GM21717 (cell line): ENCODE measurements around the gene CYS1.
A peak's percentile ranks its signal among the peaks of the same experiment; 100 is the strongest.
"Not testable (repeated sequence)": the region's sequence is repeated elsewhere in the genome, so short reads cannot be mapped to it uniquely, and the experiment has no call there.

ENCODE experiments used
- ATAC-seq: cut with Tn5 transposase; IDR thresholded peaks from one replicate; pipeline ENCODE4 v1.9.1; 2021; ENCODE audit warnings: mild to moderate bottlenecking, moderate library complexity; ENCODE audit not compliant: unreplicated experiment

CYS1 gene, protein sequence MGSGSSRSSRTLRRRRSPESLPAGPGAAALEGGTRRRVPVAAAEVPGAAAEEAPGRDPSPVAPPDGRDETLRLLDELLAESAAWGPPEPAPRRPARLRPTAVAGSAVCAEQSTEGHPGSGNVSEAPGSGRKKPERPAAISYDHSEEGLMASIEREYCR

DNA sequence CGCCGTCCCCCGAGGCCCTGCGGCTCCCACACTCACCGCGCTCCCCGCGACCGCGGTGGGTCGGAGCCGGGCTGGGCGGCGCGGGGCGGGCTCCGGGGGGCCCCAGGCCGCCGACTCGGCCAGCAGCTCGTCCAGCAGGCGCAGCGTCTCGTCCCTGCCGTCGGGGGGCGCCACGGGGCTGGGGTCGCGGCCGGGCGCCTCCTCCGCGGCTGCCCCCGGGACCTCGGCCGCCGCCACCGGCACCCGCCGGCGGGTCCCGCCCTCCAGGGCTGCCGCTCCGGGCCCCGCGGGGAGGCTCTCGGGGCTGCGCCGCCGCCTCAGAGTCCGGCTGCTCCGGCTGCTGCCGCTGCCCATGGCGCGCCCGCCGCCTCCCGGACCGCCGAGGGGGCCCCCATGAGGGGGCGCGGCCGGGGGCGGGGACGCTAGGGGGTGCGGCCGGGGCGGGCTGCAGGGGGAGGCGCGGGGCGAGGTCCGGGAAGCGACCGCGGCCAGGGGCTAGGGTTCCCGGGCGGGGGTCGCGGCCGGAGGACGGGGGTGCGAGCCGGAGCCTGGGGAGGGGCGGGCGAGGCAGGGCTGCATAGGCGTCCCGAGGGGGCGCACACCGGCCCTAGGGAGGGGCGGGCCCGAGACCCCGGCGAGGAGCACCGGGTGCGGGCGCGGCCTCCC lies at the start of gene CYS1:
Gene CYS1 (minus strand): TSS at position 542 of the 666 bp plus-strand sequence. CDS start 188 bp downstream, at position 354.
- no peak for ATAC-seq

DNA sequence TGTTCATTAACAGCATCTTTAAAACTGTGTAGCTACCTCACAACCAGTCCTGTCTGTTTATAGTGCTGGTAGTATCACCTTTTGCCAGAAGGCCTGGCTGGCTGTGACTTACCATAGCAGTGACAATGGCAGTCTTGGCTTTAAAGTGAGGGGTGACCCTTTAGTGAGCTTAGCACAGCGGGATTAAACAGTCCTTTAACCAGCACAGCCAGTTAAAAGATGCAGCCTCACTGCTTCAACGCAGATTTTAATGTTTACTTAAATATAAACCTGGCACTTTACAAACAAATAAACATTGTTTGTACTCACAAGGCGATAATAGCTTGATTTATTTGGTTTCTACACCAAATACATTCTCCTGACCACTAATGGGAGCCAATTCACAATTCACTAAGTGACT lies 49.3 kb upstream of the CYS1 start:
- no peak for ATAC-seq

DNA sequence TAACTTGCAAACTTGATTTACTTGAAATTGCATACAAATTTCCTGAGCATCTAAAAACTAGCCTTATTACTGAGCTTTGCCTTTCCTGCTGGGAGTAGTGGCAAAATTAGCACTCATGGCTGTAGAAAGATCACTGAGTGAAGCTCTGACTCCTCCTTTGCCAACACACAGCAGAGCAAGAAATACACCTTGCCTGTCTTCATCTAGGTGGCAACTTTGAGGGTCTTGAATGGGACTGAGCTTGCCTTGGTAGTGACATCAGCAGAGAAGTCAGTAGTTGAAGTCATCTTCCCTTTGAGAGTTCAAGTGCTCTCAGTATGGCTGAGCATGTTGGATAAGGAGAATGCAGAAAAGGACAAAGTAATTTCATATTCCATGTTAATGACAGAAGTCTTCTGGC lies 48.2 kb upstream of the CYS1 start:
- no peak for ATAC-seq

DNA sequence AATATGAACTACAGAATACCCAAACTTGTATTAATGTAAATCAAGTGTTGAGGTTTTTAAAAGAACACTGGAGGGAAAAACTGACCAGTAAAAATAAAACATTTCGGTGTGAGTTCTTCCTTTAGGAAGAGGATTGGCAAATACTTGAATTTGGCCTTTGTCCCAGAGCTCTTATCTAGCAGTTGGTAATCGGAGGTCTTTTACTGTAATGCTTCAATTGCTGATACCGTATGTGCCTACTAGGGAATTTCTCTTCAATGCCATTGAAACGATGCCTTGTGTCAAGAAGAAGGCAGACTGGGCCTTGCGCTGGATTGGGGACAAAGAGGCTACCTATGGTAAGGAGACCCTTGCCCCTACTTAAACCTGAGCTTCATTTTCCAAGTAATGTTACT lies 46.4 kb upstream of the CYS1 start:
- no peak for ATAC-seq

DNA sequence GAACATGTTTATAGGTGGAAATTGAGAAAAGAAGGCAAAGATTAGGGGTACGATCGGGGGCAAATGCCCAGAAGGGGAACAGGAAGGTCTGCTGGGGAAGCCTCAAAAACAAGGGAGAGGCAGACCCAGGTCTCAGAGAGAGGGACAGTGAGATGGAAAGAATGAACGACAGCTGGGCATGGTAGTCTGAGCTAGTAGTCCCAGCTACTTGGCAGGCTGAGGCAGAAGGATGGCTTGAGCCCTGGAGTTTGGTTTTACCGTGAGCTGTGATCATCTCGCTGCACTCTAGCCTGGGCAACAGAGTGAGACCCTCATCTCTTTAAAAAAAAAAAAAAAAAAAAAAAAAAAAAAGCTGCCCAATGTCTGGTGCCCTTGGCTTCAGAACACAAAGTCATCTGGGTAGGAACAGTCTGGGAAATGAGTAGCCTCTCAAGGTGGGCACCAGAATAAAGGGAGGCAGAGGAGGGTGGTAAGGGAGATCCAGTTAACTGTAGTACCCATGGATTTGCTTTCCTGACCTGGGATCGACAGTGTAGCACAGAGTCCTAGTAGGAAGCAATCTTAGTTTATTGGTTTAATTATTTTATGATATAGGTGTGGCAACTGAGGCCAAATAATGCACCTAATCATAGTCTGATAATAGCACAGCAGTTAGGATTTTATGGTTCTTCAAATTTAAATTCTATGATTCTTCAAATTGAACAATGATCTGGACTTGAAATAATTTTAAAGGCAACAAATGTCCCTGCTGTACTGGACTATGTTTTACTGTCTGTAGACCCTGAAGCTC lies 45.8 kb upstream of the CYS1 start:
- no peak for ATAC-seq

DNA sequence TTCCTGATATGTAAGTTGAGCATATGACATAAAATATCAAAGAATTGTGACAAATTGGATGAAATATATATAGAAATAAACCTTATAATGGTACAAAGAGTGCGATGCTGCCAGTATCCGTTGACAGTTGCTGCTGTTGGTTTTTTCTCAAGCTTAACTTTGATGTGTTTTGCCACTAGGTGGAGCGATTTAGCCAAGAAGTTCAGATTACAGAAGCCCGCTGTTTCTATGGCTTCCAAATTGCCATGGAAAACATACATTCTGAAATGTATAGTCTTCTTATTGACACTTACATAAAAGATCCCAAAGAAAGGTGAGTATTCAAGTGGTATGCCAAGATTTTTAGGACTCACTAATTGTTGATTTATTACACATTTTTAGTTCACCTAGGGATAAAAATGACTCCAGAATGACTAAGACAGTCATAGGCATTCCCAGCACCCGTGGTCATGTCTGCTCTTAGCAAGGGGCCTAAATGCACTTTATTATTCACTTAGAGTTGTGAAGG lies 44.4 kb upstream of the CYS1 start:
- no peak for ATAC-seq

DNA sequence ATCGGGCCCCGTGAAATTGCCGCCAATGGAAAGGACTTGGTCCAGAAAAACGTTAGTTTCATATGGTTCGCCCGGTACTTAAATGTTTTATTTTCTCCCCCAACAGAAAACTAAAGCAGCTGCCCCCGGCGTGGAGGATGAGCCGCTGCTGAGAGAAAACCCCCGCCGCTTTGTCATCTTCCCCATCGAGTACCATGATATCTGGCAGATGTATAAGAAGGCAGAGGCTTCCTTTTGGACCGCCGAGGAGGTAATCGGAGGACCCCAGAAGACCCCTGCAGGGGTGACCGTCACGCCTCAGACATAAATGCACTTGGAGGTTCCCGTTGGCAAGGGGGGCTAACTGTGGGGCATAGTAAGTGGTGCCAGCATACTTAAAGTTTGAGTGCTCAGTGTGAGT lies 43.1 kb upstream of the CYS1 start:
- no peak for ATAC-seq

DNA sequence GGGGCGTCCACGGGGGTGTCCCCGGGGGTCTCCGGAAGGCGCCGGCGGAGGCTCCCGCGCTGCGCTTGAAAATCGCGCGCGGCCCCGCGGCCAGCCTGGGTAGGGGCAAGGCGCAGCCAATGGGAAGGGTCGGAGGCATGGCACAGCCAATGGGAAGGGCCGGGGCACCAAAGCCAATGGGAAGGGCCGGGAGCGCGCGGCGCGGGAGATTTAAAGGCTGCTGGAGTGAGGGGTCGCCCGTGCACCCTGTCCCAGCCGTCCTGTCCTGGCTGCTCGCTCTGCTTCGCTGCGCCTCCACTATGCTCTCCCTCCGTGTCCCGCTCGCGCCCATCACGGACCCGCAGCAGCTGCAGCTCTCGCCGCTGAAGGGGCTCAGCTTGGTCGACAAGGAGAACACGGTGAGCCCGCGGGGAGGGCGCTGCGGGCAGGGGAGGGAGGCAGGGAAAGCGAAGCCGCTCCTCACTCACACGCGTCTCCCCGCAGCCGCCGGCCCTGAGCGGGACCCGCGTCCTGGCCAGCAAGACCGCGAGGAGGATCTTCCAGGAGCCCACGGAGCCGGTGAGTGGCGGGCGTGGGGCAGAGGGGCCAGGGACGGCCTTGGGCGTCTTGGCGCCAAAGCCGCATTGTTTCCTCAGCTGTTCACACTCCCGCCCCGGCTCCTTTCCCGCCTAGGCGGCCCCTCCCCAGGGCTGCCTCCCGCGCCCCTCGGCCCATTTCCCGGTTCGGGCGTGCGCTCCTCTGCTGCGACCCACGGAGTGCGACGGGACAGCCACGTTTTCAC lies 42.5 kb upstream of the CYS1 start, which contains the start of gene RRM2:
Gene RRM2 (plus strand): TSS at position 240 of the 781 bp plus-strand sequence. CDS start 60 bp downstream, at position 300.
- ATAC-seq, result peak; percentile 66

DNA sequence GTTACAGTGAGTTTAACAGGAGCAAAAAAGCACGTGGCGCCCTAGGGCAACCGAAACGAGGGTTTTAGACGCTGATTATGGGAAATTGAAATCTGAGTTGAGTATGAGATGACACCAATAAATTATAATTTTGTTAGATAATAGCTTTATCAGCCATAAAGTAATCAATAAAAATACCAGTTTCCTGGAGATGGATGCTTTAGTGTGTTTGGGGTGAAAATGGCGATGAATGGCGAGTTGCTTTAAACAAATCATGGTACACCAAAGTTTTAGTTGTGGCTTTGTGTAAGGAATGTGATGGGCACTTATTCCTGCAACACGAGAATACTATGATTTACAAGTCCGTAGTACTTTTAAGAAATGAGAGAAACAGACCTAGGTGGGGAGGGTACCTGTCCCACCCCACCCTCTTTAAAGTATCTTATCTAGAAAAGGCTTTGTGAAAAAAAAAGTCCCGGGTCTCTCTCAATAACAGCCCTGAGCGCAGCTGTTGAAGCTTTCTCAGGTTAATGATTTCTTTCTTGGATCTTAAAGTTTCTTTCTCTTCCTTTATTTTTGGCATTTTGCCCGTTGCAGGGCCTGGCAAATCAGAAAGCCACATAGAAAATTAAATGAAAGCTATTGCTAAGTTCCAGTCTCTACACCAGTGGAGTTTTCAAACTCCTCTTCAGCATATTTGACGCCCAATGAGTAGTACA lies 40.8 kb upstream of the CYS1 start:
- ATAC-seq, result no peak

DNA sequence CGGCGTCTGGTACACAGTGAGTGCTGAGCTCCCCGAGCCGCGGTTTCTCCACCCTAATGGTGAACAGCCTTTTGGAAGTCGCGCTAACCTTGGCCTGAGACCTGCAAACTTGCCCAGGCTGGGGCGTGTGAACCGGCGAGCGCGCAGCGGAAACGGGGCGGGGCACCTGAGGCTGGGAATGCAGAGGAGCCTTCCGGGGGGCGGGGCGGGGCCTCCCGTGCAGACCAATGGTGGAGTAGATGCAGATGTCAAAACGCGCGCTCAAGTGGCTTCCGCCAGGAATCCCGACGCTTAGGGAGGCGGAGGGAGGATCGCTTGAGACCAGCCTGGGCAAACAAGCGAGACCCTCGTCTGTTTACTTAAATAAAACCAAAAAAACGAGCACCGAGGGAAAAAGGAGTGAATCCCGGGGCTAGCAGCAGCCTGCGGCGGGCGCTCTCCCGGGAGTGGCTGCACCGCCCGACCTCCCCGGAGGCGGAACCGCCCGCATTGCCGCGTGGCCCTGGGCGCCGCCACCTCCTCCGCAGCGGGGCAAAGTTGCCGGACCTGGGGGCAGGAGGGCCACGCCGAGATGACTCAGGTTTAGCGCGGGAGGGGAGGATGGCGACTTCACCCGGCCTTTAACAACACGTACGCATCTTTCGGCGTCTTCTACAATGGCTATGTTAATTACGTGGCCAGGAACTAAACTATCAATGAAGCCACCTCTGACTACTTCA lies 40.1 kb upstream of the CYS1 start:
- ATAC-seq, result peak; percentile 57

DNA sequence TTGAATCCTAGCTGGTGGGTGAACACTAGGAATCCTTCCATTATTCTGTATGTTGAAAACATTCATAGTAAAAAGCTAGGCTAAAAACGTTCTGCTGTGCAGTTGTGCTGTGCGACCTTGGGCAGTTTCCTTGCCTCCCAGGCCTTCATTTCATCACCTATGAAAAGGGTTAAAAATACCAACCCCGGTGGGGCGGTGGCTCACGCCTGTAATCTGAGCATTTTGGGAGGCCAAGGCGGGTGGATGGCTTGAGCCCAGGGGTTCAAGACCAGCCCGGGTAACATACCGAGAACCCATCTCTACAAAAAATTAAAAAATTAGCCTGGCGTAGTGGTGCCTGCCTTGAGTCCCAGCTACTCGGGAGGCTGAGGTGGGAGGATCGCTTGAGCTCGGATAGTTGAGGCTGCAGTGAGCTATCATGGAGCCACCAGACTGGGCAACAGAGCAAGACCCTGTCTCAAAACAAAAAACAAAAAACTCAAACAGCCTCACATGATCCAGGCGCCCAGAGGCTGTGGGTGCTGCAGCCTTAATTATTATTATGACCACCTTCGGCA lies 39.5 kb upstream of the CYS1 start:
- no peak for ATAC-seq

DNA sequence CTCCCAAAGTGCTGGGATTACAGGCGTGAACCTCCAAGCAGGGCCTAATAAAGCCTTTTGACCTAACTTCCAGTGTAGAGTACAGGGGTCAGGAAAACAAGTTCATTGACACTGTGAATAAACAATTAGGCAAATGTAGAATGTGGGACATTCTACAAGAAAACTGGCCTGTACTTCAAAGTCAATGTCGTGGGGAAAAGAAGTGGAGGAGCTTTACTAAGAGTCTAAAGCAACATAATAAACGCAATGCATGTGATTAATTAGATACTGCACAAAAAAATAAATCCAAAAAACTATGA lies 38.8 kb upstream of the CYS1 start:
- no peak for ATAC-seq

DNA sequence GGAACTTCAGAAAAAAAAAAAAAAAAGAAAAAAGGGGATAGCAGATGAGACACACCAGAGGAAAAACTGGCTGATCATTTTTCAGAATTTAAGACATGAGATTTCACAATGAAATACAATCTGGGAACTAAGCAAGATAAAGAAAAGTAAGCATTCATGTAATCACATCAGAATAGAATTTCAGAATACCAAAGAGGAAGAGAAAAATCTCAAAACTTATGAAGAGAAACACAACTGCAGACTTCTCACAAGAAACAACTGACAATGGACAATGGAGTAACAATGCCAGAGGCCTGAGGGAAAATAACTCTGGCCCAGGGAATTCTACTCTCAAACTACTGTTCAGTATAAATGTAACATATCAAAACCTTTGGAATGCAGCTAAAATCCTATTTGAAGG lies 29.1 kb upstream of the CYS1 start:
- no peak for ATAC-seq

DNA sequence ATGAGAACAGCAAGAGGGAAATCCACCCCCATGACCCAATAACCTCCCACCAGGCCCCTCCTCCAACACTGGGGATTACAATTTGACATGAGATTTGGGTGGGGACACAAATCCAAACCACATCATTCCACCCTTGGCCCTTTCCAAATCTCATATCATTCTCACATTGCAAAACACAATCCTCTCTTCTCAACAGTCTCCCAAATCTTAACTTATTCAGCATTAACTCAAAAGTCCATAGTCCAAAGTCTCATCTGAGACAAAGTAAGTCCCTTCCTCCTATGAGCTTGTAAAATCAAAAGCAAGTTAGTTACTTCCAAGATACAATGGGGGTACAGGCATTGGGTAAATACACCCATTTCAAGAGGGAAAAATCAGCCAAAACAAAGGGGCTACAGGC lies 24.7 kb upstream of the CYS1 start:
- not testable (repeated sequence) for ATAC-seq

DNA sequence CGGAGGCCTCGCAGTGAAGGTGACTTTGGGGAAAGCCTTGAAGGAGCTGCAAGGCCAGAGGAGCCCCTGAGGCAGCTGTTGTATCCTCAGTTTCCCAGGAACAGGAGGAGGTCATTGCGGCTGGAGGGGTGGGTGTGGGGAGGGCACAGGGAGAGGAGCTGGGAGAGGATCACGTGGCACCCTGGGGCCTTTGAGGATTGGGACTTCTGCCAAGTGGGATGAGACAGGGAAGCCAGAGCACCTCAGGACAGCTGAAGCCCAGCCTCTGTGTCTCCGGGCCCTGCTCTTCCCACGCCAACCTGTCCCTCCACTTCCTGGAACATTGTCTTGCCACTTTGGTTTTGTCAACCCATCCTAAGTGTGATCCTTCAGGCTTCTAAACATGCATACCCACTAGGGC lies 23.0 kb upstream of the CYS1 start:
- ATAC-seq, result no peak

DNA sequence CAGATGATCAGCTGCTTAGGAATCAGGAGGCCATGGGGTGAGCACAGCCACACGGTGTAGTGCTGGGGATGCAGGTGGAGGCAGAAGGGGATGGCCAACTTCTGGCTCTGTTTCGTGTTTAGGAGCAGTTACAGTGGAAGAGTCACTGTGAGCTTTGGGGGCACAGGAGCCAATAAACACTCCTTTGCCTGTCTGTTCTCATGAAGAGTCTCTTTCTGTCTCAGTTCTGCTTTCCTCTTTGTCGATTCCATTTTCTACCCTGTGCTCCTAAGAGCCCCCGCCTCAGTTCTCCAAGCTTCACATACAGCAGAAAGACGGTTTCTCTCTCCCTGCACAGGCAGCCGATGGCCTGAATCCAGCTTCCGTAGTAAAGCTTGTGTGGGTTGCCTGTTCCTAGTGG lies 21.3 kb upstream of the CYS1 start:
- no peak for ATAC-seq

DNA sequence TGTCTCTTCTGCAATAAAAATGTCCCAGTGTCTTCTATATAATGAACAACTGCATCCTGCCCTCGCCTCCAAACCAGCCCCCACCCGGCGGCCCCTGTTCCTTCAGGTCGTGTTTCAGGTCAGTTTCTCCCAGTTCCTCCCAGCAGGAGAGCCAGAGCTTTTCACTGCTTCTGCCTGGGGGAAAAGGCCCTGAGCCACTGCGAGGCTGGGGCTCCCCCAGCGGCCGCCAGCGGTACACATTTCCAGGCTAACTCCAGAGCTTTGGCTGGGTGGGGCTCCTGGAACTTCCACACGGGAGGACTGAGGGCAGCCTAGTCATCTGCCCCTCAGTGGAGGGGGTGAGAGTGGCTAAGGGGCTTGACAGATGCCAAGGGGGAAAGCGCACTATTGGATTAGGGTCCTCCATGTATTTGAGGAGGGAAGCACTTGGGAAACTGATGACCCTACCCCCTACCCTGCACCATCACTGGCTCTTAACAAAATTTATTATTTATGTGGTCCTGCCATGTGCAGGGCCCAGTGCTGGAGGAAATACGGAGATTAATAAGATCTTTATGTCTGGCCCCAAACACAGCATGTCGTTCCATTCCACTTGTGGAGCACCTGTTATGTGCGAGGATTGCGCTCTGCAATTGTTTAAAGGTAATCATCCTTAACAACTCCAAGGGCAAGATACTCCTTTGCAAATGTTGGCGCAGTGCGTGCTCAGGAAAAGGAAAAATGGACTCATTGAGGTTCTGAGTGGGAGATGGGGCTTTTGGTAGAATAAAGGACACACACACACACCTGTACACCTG lies 17.3 kb upstream of the CYS1 start:
- no peak for ATAC-seq

DNA sequence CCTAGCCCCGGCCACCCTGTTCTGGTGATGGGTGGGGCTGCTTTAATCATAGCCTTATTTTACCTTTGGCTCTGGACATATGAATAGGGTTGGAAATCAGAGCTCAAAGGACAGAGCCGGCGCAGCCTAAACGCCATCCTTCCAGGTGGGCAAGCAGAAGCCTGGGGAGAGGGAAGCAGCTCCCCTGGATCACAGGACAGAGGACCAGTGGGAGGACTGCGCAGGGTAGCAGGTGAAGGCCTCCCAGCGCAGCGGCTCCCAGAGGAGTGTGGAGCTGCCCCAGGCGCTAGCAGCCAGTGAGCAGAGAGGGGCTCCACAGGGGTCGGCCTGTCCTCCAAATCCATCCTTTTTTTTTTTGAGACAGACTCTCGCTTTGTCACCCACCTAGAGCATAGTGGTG lies 16.4 kb upstream of the CYS1 start:
- no peak for ATAC-seq

DNA sequence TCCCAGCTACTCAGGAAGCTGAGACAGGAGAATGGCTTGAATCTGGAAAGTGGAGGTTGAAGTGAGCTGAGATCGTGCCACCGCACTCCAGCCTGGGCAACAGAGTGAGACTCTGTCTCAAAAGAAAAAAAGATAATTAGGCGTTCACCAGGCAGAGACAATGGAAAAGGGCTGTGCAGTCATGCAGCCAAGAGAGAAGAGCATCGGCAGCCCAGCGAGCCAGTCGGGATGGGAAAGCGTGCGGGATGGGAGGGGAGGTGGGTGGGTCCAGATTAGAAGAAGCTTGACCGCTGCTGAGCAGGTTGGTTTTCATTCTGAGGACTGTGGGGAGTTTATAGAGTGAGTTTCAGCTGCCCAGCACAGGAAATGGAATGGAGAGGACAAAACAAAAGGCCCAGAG lies 15.0 kb upstream of the CYS1 start:
- no peak for ATAC-seq
